Progenitor cell of endocrine pancreas (in vitro differentiated cells): ENCODE measurements around the gene FRY. TPM values are rescaled to one million over a fixed set of nuclear protein-coding genes. Genes with fewer than 3 reads are reported as not detected.

Experiments used
- DNase-seq: peaks from one replicate; pipeline ENCODE4 v3.0.0; 2021; ENCODE audit warnings: low spot score; ENCODE audit not compliant: unreplicated experiment
- H3K27ac Mint-ChIP-seq: 2 replicates; pipeline ENCODE4 v1.8.0; 2021; ENCODE audit warnings: mild to moderate bottlenecking, moderate library complexity, mixed read lengths
- H3K27me3 Mint-ChIP-seq: 2 replicates; pipeline ENCODE4 v1.8.0; 2021; ENCODE audit warnings: mixed read lengths
- H3K36me3 Mint-ChIP-seq: 2 replicates; pipeline ENCODE4 v1.8.0; 2022; ENCODE audit warnings: mixed read lengths; ENCODE audit not compliant: insufficient read depth
- H3K4me1 Mint-ChIP-seq: 2 replicates; pipeline ENCODE4 v1.8.0; 2021; ENCODE audit warnings: low read depth, mixed read lengths
- H3K4me3 Mint-ChIP-seq: 2 replicates; pipeline ENCODE4 v1.8.0; 2021; ENCODE audit warnings: low read depth, mild to moderate bottlenecking, moderate library complexity, mixed read lengths
- H3K9me3 Mint-ChIP-seq: 2 replicates; pipeline ENCODE4 v1.8.0; 2021; ENCODE audit warnings: low read depth, mixed read lengths
- CTCF ChIP-seq: fragments of 200-600 bp; sonication (generic); IDR thresholded peaks from one replicate; pipeline ENCODE4 v1.5.0; 2021; ENCODE audit warnings: antibody characterized with exemption, mild to moderate bottlenecking; ENCODE audit not compliant: unreplicated experiment
- total RNA-seq: library from RNA; stranded (reverse); gene quantifications from 2 replicates; pipeline ENCODE4 v1.2.1, GENCODE V29; 2021

Gene FRY
- total RNA-seq, 1 donor from 2014 or later = 14.3 TPM

GRCh38 chr13:32105653-32106313 is 74.2 kb downstream of the FRY start:
- H3K36me3 Mint-ChIP-seq = no peaks in the 10 kb centered on the region
- H3K4me3 Mint-ChIP-seq = no peak overlapping the region
- TF ChIP-seq CTCF = no peak
- no peak overlapping the region for H3K27ac Mint-ChIP-seq
- no peak for DNase-seq
- no peaks in the 10 kb centered on the region for H3K27me3 Mint-ChIP-seq
- H3K4me1 Mint-ChIP-seq = no peaks in the 10 kb centered on the region
- no peaks in the 10 kb centered on the region for H3K9me3 Mint-ChIP-seq

- no peak overlapping the region for H3K4me3 Mint-ChIP-seq
- H3K36me3 Mint-ChIP-seq = no peaks in the 10 kb centered on the region
- H3K27me3 Mint-ChIP-seq = no peaks in the 10 kb centered on the region
- no peak for DNase-seq
- H3K9me3 Mint-ChIP-seq = no peaks in the 10 kb centered on the region
- H3K4me1 Mint-ChIP-seq = no peaks in the 10 kb centered on the region
- TF ChIP-seq CTCF = no peak
- H3K27ac Mint-ChIP-seq = no peak overlapping the region
These were observed 75.9 kb downstream of the FRY start for GRCh38 chr13:32107474-32107873.

DNA sequence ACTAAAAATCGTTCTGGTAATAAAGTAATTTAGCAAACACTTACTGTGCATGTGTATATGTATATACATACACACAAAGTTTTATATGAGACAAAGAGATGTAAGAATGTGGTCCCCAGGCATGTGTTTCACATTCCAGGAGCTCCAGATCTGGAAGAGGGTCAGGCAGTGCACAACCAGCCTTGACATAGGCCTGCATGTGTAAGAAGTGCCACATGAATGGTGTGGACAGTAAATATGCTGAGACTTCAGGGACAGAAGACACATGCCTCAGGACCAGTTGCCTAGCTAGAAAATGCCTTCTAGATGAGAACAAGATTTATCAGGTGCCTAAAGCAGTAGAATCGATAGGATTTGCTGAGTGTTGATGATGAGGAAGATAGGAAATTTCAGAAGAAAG is 76.4 kb downstream of the FRY start:
- no peaks in the 10 kb centered on the region for H3K9me3 Mint-ChIP-seq
- TF ChIP-seq CTCF = no peak
- no peaks in the 10 kb centered on the region for H3K36me3 Mint-ChIP-seq

GRCh38 chr13:32113532-32113931 is 82.0 kb downstream of the FRY start:
- no peak for TF ChIP-seq CTCF
- Mint-ChIP-seq H3K9me3 (no peaks in the 10 kb centered on the region), H3K4me3 (no peak overlapping the region), H3K27ac (no peak overlapping the region), H3K27me3 (no peaks in the 10 kb centered on the region), H3K4me1 (no peaks in the 10 kb centered on the region), H3K36me3 (no peaks in the 10 kb centered on the region)
- no peak for DNase-seq

More for the DNA sequence above, 76.4 kb downstream of the FRY start:
- no peak for DNase-seq
- Mint-ChIP-seq H3K4me3 (no peak overlapping the region), H3K27ac (no peak overlapping the region), H3K27me3 (no peaks in the 10 kb centered on the region), H3K4me1 (no peaks in the 10 kb centered on the region)

GRCh38 chr13:32114284-32114950 is 82.8 kb downstream of the FRY start:
- Mint-ChIP-seq H3K27ac (no peak overlapping the region), H3K9me3 (no peaks in the 10 kb centered on the region), H3K4me3 (no peak overlapping the region), H3K36me3 (no peaks in the 10 kb centered on the region), H3K4me1 (no peaks in the 10 kb centered on the region), H3K27me3 (no peaks in the 10 kb centered on the region)
- TF ChIP-seq CTCF = no peak
- DNase-seq = no peak
